ENCODE measurements around the gene PIP. TPM values are rescaled to one million over a fixed set of nuclear protein-coding genes. Genes with fewer than 3 reads are reported as not detected.
"Not testable (repeated sequence)": the region's sequence is repeated elsewhere in the genome, so short reads cannot be mapped to it uniquely, and the experiment has no call there.

Gene PIP, protein sequence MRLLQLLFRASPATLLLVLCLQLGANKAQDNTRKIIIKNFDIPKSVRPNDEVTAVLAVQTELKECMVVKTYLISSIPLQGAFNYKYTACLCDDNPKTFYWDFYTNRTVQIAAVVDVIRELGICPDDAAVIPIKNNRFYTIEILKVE
- polyA plus RNA-seq (ENCODE audit: insufficient read length): not detected
- long read RNA-seq, donor 1: 0 reads
- long read RNA-seq, donor 2: 0 reads
- long read RNA-seq, donor 3: 0 reads
- long read RNA-seq, donor 4: 0 reads
- long read RNA-seq, donor 5: 0 reads
- long read RNA-seq, donor 6: 0 reads
- long read RNA-seq, donor 7: 0 reads
- long read RNA-seq, donor 8: 0 reads

DNA sequence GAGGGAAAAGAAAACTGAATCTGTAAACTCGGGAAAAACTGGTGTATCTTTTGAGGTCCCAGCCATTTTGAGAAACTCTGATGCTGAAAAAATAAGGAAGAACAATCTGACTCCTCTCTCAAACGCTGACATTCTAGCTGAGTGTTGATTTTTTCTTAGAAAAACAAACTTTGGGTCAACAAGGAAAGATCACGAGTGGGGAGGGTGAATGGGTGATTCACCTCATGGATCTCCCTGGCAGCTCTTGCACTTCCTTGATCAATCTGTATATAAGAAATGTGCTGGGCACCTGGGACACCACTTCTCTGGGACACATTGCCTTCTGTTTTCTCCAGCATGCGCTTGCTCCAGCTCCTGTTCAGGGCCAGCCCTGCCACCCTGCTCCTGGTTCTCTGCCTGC, at the start of gene PIP:
Gene PIP (plus strand): TSS at position 297 of the 400 bp plus-strand sequence. CDS start 40 bp downstream, at position 337.
- no peak for DNase-seq

DNA sequence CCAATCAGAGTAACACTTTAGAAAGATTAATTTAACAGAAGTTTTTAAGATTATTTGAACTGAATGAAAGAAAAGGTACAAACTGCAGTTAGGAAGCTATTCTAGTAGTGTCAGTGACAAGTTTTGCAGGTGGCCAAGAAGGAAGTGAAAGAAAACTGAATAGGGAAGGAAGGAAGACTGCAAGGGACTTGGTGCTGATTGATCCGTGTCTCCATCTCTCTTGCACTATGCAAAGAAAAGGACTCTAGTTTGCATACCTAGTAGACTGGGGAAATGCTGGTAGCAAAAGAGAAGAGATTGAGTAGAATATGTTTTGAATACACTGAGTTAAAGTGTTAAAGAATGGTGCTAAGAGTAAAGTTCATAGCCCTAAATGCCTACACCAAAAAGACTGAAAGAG, 46.8 kb upstream of the PIP start:
- no peak for DNase-seq

DNA sequence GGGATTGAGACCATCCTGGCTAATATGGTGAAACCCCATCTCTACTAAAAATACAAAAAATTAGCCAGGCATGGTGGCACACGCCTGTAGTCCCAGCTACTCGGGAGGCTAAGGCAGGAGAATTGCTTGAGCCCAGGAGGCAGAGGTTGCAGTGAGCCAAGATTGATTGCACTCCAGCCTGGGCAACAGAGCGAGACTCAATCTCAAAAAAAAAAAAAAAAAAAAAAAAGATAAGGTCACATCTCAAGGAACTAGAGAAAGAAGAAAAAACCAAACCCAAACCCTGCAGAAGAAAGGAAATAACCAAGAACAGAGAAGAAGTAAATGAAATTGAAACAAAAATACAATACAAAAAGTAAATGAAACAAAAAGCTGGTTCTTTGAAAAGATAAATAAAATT, 46.3 kb upstream of the PIP start:
- not testable (repeated sequence) for DNase-seq

DNA sequence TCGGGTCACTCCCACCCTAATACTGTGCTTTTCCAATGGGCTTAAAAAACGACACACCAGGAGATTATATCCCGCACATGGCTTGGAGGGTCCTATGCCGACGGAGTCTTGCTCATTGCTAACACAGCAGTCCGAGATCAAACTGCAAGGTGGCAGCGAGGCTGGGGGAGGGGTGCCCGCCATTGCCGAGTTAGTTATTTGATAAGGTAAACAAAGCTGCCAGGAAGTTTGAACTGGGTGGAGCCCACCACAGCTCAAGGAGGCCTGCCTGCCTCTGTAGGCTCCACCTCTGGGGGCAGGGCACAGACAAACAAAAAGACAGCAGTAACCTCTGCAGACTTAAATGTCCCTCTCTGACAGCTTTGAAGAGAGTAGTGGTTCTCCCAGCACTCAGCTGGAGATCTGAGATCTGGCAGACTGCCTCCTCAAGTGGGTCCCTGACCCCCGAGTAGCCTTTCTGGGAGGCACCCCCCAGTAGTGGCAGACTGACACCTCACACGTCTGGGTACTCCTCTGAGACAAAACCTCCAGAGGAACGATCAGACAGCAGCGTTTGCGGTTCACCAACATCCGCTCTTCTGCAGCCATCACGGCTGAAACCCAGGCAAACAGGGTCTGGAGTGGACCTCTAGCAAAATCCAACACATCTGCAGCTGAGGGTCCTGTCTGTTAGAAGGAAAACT, 43.2 kb upstream of the PIP start:
- DNase-seq: not testable (repeated sequence)

DNA sequence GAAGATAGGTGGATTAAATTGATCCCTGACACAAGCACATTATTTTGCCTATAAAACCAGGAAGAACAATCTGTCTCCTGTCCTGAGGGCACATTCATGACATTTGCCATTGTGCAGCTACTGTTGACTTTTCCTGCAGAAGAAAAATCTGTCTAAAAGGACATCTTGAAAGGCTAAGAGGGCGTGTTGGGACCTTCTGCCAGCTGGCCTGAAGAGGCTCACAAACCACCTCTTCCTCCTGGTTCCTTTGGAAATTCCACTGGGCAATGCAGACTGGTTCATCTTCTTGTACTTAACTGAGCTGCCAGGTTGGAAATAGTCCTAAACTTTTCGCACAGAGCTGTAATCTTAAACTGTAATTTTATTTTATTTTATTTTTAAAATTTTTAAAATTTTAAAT, 35.7 kb upstream of the PIP start:
- no peak for DNase-seq

DNA sequence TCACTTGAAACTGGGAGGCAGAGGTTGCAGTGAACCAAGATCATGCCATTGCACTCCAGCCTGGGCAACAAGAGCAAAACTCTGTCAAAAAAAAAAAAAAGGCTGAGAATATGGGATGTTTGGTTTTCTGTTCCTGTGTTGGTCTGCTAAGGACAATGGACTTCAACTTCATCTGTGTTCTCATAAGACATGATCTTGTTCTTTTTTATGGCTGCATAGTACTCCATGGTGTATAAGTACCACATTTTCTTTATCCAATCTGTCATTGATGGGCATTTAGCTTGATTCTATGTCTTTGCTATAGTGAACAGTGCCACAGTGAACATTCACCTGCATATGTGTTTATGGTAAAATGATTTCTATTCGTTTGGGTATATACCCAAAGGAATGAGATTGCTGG, 32.3 kb upstream of the PIP start:
- not testable (repeated sequence) for DNase-seq

DNA sequence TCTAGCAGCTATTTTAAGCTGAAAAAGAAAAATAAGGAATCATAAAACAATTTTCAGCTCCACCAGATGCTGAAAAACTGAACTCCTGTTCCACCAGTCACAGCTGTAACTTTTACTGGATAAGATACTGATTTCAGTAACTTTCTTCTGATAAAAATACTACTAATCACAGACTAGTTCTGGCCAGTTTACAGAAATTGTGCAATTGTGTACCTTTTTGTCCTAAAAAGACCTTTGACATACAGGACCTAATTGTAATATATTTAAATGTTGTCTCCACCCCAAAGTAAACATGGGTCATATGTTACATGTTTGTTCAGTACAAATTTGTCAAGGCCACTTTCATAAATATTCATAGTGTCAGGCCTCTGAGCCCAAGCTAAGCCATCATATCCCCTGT, 27.1 kb upstream of the PIP start:
- no peak for DNase-seq

DNA sequence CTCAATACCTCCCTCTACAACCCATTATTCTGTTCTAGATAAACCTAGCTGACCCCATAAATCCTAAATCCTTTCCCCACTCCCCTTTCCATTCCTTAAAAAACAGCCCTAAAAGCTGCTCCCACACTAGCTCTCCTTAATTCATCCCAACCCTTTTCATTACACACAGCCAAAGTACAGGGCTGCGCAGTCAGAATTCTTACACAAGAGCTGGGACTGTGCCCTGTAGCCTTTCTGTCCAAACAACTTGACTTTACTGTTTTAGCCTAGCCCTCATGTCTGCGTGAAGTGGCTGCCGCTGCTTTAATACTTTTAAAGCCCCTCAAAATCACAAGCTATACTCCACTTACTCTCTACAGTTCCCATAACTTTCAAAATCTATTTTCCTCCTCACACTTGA, 23.9 kb upstream of the PIP start:
- not testable (repeated sequence) for DNase-seq

DNA sequence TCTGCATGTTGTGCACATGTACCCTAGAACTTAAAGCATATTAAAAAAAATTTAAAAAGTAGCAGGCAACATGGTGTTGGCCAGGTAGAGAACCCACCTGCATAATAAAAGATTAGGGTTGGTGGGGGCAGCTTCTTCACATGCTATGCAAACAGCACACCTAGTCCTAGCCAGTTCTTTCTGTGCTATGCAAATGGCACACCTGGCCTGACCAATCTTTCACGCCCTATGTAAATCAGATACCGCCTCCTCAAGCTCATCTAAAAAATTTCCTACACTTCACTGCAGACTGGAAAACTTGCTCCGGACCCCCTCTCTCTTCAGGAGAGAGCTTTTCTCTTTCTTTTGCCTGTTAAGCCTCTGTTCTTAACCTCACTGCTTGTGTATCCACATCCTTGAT, 14.5 kb upstream of the PIP start:
- no peak for DNase-seq

DNA sequence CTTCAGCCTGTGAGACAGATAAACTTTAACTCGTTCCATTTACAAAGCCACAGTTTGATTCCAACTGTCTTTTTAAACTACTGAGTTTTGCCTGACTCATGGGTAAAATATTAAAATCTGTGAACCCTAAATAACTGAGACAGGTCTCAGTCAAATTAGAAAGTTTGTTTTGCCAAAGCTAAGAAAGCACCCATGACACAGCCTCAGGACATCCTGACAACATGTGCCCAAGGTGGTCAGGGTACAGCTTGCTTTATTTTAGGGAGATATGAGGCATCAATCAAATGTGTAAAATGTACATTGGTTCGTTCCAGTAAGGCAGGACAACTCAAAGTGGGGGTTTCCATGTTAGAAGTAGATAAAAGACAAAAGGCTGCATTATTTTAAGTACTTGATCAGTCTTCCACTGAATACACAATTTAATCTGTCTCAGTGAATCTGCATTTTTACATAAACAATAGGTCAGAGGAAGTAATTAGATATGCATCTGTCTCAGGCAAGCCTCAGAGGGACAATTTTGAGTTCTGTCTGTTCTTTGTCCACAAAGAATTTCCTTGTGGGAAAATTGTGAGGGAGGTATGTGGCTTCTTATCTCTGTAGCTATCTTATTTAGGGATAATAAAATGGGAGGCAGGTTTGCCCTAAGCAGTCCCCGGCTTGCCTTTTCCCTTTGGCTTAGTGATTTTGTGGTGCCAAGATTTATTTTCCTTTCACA, 11.0 kb upstream of the PIP start:
- no peak for DNase-seq

DNA sequence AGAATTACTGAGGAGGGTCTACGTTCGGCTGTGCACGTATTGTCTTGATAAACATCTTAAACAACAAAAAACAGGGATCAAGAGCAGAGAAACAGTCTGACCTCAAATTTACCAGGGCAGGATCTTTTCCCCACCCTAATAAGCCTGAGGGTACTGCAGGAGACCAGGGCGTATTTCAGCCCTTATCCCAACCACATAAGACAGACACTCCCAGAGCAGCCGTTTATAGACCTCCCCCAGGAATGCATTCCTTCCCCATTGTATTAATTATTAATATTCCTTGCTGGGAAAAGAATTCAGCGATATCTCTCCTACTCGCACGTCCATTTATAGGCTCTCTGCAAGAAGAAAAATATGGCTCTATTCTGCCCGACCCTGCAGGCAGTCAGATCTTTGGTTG, 8.6 kb upstream of the PIP start:
- not testable (repeated sequence) for DNase-seq

DNA sequence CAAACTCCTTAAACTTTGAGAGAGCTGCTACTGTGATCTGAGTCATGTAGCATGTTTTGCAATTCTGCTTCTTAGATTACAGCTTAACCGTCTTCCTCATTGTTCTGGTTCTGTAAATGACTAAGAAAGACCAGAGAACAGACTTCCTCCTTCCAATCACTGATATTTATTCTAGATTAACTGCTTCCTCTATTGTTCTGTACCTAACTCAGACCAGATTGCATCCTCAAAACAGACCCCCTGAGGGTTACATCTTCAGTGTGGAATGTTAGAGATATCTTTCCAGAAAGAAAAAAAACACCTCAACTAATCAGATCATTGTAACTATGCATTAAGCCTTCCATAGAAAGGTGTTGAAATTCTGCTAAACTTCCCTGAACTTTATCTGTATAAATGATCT, 5.7 kb upstream of the PIP start:
- DNase-seq: no peak

DNA sequence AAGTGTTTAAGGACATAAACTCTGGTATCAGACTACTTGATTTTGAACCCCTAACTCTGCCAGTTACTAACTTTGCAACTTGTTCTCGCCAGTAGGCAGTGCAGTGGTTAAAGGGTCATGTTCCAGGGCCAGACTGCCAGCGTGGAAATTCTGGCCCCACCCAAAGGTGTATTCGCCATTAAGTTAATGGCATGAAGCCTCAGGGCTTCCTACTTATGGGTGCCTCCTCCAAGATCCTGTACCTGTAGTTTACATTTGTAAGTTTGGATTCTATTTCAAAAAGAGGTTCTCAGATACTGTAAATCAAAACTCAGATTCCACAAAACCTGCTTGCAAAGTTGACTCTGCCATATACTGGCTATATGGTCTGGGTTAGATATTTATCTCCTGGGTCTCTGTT, 2.8 kb upstream of the PIP start:
- no peak for DNase-seq

DNA sequence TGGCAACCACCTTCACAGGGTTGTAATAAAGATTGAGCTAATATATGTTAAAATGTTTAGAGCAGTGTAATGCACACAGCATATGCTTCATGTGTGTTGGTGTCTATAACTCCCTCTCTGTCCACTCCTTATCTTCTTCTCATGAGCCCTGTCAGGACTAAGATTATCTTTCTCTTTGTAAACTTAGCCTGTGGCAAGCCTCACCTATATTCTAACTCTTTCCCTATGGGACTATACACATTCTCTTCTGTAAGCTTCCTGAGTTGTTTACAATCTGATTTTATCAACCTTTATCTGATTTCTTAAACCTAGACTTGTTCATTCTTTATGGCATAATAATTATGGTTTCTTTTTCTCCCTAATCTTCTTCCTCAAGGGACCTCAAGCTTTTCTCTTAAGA, 2.4 kb upstream of the PIP start:
- no peak for DNase-seq

DNA sequence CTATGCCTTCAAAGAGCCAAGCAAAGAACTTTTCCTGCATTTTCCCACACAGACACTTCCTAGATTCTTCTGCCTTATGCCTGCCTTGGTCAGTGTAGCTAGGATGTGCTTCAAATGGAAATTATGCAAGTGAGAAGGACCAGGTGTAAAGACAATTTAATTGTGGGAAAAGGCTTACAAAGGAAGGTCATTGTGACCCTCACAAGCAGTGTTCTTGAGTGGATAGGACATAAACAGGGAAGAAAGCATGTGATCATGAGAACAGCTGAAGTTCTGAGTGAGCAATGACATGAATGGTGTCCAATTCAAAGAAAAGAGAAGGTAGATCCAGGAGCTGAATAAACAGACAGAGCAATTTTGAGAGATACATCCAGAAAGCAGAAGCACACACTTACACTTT, 1.3 kb upstream of the PIP start:
- no peak for DNase-seq

DNA sequence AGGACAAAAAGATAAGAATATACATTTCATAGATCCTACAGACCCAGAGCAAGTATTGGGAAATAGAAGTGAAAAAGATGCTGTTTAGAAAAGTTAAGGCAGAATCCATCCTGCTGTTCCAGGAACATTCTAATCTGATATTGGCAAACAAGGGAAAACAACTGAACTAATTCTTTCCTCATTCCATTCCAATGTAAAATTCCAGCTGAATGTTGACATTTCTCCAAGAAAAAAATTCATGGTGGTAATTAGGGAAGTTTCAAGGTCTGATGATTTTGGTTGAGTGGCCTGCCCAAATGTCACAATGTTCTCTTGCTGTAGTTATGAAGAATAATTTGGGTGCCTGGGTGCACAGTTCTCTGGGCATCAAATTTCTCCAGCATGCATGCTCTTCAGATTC, 15.2 kb downstream of the PIP start:
- no peak for DNase-seq

DNA sequence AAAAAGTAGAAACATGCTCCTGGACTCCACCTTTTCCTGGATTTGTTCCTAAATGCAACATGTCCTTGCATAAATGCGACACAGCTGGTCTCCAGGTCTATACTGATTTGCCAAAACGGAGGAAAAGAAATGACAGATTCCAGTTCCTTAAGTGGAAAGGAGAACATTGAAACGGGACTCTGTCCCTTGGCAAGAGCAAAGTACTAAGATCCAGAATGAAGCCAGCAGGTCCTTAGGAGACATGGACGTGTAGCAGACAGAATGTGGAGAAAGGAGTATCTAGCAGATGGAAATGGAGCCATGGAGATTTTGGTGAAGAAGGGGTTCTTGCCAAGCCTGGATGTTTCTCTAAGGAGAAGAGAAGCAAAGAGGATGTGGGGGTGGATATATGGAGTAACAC, 16.2 kb downstream of the PIP start:
- DNase-seq: no peak

DNA sequence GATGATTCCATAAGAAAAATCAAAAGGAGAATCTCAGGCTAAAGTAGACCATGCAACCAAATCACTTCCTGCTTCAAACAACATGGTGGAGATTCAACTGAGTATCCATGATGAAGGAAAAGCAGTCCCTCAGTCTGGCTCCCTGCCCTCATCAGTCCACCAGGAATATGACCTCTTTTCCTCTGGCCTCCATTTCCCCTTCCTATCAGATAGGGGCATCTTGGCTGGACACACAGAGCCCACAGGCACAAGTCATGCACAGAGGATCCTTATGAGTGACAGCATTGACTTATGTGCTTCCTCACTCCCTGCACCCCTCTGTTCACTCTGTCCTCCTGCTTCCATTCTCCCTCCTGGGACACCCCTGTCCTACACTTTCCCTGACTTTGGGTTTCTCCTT, 16.8 kb downstream of the PIP start:
- DNase-seq: no peak

DNA sequence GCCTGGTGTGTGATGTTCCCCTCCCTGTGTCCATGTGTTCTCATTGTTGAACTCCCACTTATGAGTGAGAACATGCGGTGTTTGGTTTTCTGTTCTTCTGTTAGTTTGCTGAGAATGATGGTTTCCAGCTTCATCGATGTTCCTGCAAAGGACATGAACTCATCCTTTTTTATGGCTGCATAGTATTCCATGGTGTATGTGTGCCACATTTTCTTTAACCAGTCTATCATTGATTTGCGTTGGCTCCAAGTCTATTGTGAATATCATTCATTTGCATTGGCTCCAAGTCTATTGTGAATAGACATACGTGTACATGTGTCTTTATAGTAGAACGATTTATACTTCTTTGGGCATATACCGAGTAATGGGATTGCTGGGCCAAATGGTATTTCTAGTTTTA, 18.8 kb downstream of the PIP start:
- not testable (repeated sequence) for DNase-seq

DNA sequence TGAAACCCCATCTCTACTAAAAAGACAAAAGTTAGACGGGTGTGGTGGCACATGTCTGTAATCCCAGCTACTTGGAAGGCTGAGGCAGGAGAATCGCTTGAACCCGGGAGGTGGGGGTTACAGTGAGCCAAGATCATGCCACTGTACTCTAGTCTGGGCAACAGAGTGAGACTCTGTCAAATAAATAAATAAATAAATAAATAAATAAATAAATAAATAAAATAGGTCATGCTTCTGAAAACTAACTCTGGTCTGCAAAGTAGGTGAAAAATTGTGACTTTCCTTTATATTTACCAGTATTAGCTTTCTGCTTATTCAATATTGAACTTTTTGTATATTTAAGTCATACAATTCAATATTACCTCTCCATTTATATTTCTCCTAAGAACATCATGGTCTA, 26.7 kb downstream of the PIP start:
- DNase-seq: not testable (repeated sequence)

DNA sequence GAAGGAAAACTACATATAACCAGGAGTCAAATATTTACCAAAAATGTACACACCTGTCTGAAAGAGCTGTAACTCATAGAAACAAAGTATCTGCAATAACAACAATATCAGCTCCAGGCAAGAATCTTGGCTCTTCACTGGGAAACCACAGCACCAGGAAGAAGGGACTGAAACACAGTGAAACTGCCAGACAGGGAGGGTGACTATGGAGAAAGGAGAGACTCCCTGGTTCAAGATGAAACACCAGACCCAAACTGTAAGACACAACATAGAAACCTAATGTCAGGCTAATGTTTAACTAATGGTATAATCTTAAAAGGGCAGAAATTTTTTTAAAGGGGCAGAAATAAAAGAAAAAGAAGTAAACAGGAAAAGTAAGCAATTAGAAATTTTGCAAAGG, 39.8 kb downstream of the PIP start:
- no peak for DNase-seq

DNA sequence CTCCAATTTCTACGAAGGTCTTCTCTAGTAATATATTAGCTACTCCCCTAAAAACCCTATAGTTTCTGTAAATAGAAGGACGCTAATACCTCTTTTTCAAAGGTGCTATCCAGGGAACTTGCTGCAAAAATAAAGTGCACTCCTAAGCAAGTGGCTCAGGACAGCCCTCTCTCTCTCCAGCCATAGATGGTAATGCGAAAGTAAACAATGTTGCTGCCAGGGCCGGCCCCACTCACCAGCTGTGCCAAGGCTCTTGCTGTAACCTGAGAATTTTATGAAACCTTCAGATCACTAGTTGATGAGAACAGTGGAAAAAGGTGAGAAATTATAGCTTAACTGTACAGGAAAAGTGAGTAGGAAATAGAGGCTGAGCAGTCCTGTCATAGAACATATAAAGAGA, 40.5 kb downstream of the PIP start:
- peak; percentile 5 for DNase-seq

DNA sequence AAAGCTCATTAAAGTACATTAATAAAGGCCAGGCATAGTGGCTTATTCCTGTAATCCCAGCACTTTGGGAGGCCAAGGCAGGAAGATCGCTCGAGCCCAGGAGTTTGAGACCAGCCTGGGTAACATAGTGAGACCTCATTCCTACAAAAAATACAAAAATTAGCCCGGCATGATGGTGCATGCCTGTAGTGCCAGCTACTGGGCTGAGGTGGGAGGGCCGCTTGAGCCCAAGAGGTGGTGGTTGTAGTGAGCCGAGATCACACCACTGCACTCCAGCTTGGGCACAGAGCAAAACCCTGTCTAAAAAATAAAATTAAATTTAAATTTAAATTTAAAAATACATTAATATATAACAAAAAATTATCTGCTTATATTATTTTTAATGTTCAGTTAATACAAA, 44.3 kb downstream of the PIP start:
- DNase-seq: no peak

All from left kidney (tissue), 8 donors.